HUES48 (cell line): ENCODE results near the gene BRK1.
A peak's percentile ranks its signal among the peaks of the same experiment; 100 is the strongest.
"Not testable (repeated sequence)": the region's sequence is repeated elsewhere in the genome, so short reads cannot be mapped to it uniquely, and the experiment has no call there.

Experiments used
- H3K27ac ChIP-seq: one replicate; pipeline ENCODE4 v1.7.0; 2013; ENCODE audit warnings: low read depth, low read length, inconsistent platforms
- H3K27me3 ChIP-seq: 2 replicates; pipeline ENCODE4 v1.6.1; 2013; ENCODE audit warnings: mild to moderate bottlenecking, low read length; ENCODE audit not compliant: control insufficient read depth, insufficient read depth
- H3K36me3 ChIP-seq: 2 replicates; pipeline ENCODE4 v1.6.1; 2013; ENCODE audit warnings: low read length; ENCODE audit not compliant: control insufficient read depth, insufficient read depth
- H3K4me1 ChIP-seq: 2 replicates; pipeline ENCODE4 v1.6.1; 2013; ENCODE audit warnings: mild to moderate bottlenecking, low read length; ENCODE audit not compliant: control insufficient read depth, insufficient read depth
- H3K4me3 ChIP-seq: 2 replicates; pipeline ENCODE4 v1.5.1; 2013; ENCODE audit warnings: mild to moderate bottlenecking, low read depth, low read length
- H3K9ac ChIP-seq: 2 replicates; pipeline ENCODE4 v1.6.1; 2013; ENCODE audit warnings: mild to moderate bottlenecking, low read depth, low read length, moderate library complexity
- H3K9me3 ChIP-seq: 2 replicates; pipeline ENCODE4 v1.6.1; 2013; ENCODE audit warnings: low read length; ENCODE audit not compliant: control insufficient read depth, insufficient read depth

BRK1 gene

DNA sequence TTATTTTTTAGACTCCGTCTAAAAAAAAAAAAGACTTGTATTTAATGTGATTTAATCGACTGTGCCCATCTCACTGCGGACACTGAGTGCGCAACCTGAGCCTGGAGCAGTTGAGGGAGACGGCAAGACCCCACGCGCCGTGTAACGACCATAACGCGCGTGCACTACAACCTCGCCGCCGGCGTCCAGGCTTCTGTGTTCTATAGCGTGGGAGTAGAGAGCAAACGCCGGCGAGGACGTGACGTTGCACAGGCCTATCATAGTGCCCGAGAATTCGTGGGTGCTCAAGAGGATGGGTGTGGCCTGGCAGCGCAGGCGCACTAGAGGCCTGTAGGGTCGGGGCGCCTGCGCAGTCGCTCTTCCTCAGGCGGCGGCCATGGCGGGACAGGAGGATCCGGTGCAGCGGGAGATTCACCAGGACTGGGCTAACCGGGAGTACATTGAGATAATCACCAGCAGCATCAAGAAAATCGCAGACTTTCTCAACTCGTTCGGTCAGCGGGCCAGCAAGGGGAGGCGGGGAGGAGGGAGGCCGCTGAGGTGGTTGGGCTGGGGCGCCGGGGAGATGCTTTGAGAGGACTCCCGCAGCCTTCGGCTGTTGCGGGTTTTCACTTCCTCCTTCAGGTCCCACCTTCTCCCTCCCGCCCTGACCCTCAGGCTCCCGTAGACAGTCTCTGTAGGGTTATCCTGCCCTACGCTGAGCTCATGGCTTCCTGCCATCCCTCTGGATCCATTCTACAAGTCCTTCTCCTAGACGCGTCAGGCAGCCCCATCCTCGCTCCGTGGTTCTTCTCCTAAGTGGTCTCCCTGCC is at the start of gene BRK1:
TSS of gene BRK1 (plus strand) at position 350 of the 812 bp plus-strand sequence. CDS start at position 377, 27 bp downstream.
- H3K4me3 ChIP-seq: peak within 1 kb of the TSS; percentile 89
- no peaks in the 10 kb centered on the region for H3K9me3 ChIP-seq
- no peaks in the 10 kb centered on the region for H3K27me3 ChIP-seq
- peak within 1 kb of the TSS; percentile 67 for H3K27ac ChIP-seq
- peak within 1 kb of the TSS; percentile 66 for H3K9ac ChIP-seq
- H3K4me1 ChIP-seq: no peaks in the 10 kb centered on the region
- H3K36me3 ChIP-seq: peaks cover 10% of the 10 kb centered on the region

DNA sequence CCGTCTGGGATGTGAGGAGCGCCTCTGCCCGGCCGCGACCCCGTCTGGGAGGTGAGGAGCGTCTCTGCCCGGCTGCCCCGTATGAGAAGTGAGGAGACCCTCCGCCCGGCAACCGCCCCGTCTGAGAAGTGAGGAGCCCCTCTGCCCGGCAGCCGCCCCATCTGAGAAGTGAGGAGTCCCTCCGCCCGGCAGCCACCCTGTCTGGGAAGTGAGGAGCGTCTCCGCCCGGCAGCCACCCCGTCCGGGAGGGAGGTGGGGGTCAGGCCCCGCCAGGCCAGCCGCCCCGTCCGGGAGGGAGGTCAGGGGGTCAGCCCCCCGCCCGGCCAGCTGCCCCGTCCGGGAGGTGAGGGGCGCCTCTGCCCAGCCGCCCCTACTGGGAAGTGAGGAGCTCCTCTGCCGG is 45.4 kb upstream of the BRK1 start:
- peaks cover 68% of the 10 kb centered on the region for H3K36me3 ChIP-seq
- not testable (repeated sequence) for H3K9ac ChIP-seq, H3K9me3 ChIP-seq, H3K4me1 ChIP-seq, H3K27ac ChIP-seq, H3K27me3 ChIP-seq, H3K4me3 ChIP-seq

DNA sequence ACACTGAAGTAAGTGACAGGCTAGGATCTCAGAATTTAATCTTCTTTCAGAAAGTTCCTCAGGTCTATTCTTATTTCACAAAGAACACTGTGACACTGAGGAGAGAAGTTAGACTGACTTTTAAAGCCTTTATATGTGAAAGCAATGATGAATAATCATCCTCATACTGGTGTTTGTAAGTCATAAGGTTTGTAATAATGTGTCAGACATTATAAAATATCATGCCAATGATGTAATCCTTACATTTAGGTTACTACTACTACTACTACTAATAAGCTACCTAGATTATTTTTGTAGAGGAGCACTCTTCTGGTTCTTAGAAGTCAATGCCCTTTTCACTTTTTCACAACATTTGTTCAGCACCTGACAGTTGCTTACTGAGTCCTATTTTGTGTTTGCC is 40.8 kb upstream of the BRK1 start:
- Histone ChIP-seq H3K4me3 (no peak overlapping the region), H3K36me3 (peaks cover 61% of the 10 kb centered on the region), H3K27ac (no peak overlapping the region), H3K9ac (no peak overlapping the region), H3K4me1 (no peaks in the 10 kb centered on the region), H3K27me3 (no peaks in the 10 kb centered on the region), H3K9me3 (no peaks in the 10 kb centered on the region)

DNA sequence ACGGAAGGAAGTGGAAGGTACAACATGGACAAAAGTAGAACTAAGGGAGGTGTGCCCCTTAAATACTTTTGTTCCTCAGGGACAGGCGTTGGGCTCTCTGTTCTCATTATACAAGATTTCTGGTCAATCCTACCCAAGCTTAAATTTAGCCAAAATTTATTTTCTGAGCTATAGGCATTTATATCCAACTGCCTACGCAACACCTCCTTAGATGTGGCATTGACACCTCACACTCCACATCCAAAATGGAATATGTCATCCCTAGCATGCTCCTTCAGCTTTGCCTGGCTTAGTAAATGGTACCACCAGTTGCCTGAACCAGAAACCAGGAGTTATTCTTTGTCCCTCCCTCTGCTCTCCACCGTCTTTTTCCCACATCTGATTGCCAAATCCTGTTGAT is 33.6 kb upstream of the BRK1 start:
- peaks cover 89% of the 10 kb centered on the region for H3K36me3 ChIP-seq
- no peak overlapping the region for H3K9ac ChIP-seq
- H3K27me3 ChIP-seq: no peaks in the 10 kb centered on the region

DNA sequence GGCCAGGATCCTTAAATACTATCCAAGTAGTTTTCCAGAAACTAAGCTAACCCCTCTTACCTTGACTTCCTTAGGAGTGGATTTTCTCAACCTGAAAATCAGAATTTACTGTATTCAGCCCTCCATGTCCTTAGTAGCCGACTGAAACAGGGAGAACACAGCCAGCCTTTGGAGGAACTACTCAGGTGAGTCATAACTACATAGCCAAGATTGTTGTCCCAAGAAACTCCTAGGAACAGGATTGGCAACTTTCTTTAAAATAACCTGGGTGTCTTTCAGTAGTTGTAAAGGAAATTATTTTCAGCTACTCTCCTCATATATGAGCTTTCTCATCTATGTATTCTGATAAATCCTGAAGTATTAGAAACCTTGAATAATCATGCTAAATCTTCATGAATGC is 29.7 kb upstream of the BRK1 start:
- H3K36me3 ChIP-seq: peaks cover 88% of the 10 kb centered on the region
- no peaks in the 10 kb centered on the region for H3K4me1 ChIP-seq

More for the DNA sequence above, 33.6 kb upstream of the BRK1 start:
- H3K4me3 ChIP-seq: no peak overlapping the region
- H3K27ac ChIP-seq: no peak overlapping the region
- H3K4me1 ChIP-seq: no peaks in the 10 kb centered on the region
- no peaks in the 10 kb centered on the region for H3K9me3 ChIP-seq

DNA sequence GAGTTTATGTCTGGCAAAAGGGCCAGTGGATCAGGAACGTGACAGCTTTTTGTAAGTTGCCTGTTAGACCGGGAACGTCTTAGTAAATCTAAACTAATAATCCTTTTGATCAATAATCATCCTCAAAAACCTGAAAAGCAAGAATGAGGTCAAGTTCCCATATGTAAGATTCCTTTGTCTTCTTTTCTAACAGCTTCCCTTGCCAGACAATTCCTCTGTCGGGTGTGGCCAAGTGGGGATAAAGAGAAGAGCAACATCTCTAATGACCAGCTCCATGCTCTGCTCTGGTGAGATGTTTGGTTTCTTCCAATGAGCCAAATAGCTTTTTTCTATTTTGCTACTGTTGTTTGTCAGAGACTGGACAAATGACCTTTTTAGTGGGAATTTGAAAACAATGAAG is 27.2 kb upstream of the BRK1 start:
- no peaks in the 10 kb centered on the region for H3K9me3 ChIP-seq
- peaks cover 83% of the 10 kb centered on the region for H3K36me3 ChIP-seq
- H3K27me3 ChIP-seq: no peaks in the 10 kb centered on the region
- H3K27ac ChIP-seq: no peak overlapping the region
- no peaks in the 10 kb centered on the region for H3K4me1 ChIP-seq
- H3K4me3 ChIP-seq: no peak overlapping the region
- H3K9ac ChIP-seq: no peak overlapping the region

More for the DNA sequence above, 29.7 kb upstream of the BRK1 start:
- Histone ChIP-seq H3K9ac (no peak overlapping the region), H3K9me3 (no peaks in the 10 kb centered on the region), H3K4me3 (no peak overlapping the region), H3K27ac (no peak overlapping the region), H3K27me3 (no peaks in the 10 kb centered on the region)

DNA sequence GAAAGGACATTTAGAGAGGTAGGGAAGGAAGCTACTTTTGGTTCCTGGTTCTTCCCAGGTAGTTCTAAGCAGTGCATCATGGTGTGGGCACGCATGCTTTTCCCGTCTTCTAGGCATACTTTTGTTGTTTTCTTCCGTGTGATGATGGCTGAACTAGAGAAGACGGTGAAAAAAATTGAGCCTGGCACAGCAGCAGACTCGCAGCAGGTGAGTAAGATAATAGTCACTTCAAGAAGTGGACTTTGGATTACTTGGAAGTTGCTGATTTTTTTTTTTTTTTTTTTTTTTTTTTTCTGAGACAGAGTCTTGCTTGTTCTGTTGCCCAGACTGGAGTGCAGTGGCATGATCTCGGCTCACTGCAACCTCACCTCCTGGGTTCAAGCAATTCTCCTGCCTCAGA is 25.3 kb upstream of the BRK1 start:
- Histone ChIP-seq H3K9ac (no peak overlapping the region), H3K4me3 (no peak overlapping the region), H3K27me3 (no peaks in the 10 kb centered on the region), H3K27ac (no peak overlapping the region), H3K36me3 (peaks cover 87% of the 10 kb centered on the region), H3K4me1 (no peaks in the 10 kb centered on the region), H3K9me3 (no peaks in the 10 kb centered on the region)

DNA sequence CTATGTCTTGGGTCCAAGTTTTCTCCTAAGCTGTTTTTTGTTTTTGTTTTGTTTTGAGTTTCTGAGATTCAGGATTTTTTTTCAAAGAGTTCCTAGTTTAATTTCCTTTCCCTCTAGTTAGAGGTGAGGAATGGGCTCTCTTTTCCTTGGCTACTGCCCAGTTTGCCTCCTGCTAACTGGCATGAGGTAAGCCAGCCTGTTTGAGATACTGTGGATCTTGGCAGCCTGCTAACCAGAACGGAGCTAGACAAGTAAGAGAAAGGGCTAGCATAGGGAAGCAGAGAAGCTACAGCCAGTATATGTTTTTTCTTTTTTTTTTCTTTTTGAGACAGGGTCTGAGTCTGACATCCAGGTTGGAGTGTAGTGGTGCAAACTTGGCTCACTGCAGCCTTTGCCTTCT is 24.7 kb upstream of the BRK1 start:
- not testable (repeated sequence) for H3K9me3 ChIP-seq, H3K27me3 ChIP-seq, H3K27ac ChIP-seq, H3K4me1 ChIP-seq, H3K9ac ChIP-seq, H3K4me3 ChIP-seq
- peaks cover 88% of the 10 kb centered on the region for H3K36me3 ChIP-seq

DNA sequence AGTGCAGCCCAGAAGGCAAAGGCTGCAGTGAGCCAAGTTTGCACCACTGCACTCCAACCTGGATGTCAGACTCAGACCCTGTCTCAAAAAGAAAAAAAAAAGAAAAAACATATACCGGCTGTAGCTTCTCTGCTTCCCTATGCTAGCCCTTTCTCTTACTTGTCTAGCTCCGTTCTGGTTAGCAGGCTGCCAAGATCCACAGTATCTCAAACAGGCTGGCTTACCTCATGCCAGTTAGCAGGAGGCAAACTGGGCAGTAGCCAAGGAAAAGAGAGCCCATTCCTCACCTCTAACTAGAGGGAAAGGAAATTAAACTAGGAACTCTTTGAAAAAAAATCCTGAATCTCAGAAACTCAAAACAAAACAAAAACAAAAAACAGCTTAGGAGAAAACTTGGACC is 24.1 kb upstream of the BRK1 start:
- not testable (repeated sequence) for H3K4me1 ChIP-seq, H3K27me3 ChIP-seq, H3K9me3 ChIP-seq, H3K27ac ChIP-seq, H3K9ac ChIP-seq, H3K4me3 ChIP-seq
- peaks cover 88% of the 10 kb centered on the region for H3K36me3 ChIP-seq

DNA sequence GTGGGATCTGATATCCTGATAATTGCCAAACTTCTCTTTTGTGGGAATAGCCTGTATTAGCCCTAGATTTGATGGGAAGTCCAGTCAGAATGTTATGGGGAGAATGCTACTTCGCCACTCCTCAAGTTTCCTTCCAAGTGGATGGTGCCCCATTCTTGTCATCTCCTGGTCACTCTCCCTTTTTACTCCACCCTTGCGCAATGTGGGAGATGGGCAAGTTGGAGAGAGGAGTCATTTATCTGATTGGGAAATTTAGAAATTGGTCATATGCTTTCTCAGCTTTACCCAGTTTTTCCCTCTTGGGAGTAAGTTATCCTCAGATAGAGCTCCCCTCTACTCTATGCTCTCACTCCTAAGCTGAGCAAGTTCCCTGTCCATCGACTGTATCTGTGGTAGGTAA is 21.8 kb upstream of the BRK1 start:
- peaks cover 85% of the 10 kb centered on the region for H3K36me3 ChIP-seq
- H3K9ac ChIP-seq: no peak overlapping the region
- no peak overlapping the region for H3K27ac ChIP-seq
- no peak overlapping the region for H3K4me3 ChIP-seq
- H3K9me3 ChIP-seq: no peaks in the 10 kb centered on the region
- no peaks in the 10 kb centered on the region for H3K4me1 ChIP-seq
- no peaks in the 10 kb centered on the region for H3K27me3 ChIP-seq

DNA sequence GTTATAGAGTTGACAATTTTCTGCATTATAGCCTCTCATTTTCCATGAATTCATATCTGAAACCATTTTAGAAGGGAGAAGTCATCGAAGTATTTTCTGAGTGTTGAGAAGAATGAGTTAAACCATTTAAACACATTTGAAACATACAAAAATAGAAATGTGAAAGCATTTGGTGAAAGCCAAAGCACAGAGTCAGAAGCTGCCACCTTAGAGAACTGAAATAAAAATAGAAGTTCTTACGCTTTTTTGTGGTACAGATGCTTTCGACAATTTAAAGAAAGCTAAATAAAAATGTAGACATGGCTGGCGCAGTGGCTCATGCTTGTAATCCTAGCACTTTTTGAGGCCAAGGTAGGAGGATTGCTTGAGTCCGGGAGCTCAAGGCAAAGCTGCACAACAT is 16.4 kb upstream of the BRK1 start:
- H3K36me3 ChIP-seq: peaks cover 68% of the 10 kb centered on the region
- H3K9ac ChIP-seq: no peak overlapping the region
- no peaks in the 10 kb centered on the region for H3K27me3 ChIP-seq
- H3K4me3 ChIP-seq: no peak overlapping the region
- H3K27ac ChIP-seq: no peak overlapping the region
- no peaks in the 10 kb centered on the region for H3K4me1 ChIP-seq
- H3K9me3 ChIP-seq: no peaks in the 10 kb centered on the region
